Ishikawa (cell line): ENCODE results near the gene DEUP1.
A peak's percentile ranks its signal among the peaks of the same experiment; 100 is the strongest.

Experiments used
- CEBPB ChIP-seq: IDR thresholded peaks from 2 replicates; pipeline ENCODE4 v1.6.1; 2012
- CREB1 ChIP-seq: IDR thresholded peaks from 2 replicates; pipeline ENCODE4 v1.6.1; 2012; ENCODE audit warnings: low read depth
- EGR1 ChIP-seq: IDR thresholded peaks from 2 replicates; pipeline ENCODE4 v1.6.1; 2012
- EP300 ChIP-seq: IDR thresholded peaks from 2 replicates; pipeline ENCODE4 v1.6.1; 2012; ENCODE audit warnings: borderline replicate concordance
- FOXM1 ChIP-seq: IDR thresholded peaks from 2 replicates; pipeline ENCODE4 v1.6.1; 2012; ENCODE audit warnings: low read depth, borderline replicate concordance
- MAX ChIP-seq: IDR thresholded peaks from 2 replicates; pipeline ENCODE4 v1.6.1; 2012
- NFIC ChIP-seq: IDR thresholded peaks from 2 replicates; pipeline ENCODE4 v1.6.1; 2012
- RAD21 ChIP-seq: IDR thresholded peaks from 2 replicates; pipeline ENCODE4 v1.6.1; 2012; ENCODE audit warnings: low read depth
- REST ChIP-seq: IDR thresholded peaks from 2 replicates; pipeline ENCODE4 v1.6.1; 2012; ENCODE audit warnings: low read depth, mild to moderate bottlenecking
- TAF1 ChIP-seq: IDR thresholded peaks from 2 replicates; pipeline ENCODE4 v1.6.1; 2012; ENCODE audit warnings: low read depth, mild to moderate bottlenecking
- TCF12 ChIP-seq: IDR thresholded peaks from 2 replicates; pipeline ENCODE4 v1.6.1; 2012; ENCODE audit warnings: low read depth
- TEAD4 ChIP-seq: IDR thresholded peaks from 2 replicates; pipeline ENCODE4 v1.6.1; 2012
- USF1 ChIP-seq: IDR thresholded peaks from 2 replicates; pipeline ENCODE4 v1.6.1; 2012
- YY1 ChIP-seq: IDR thresholded peaks from 2 replicates; pipeline ENCODE4 v1.6.1; 2012; ENCODE audit warnings: low read depth
- ZBTB7A ChIP-seq: IDR thresholded peaks from 2 replicates; pipeline ENCODE4 v1.6.1; 2012; ENCODE audit warnings: low read depth

The DEUP1 gene

GRCh38 chr11:93393386-93393785 is 62.8 kb downstream of the DEUP1 start:
- TF ChIP-seq YY1, result no peak
- no peak for TF ChIP-seq NFIC

GRCh38 chr11:93394488-93394887 is 63.9 kb downstream of the DEUP1 start:
- TF ChIP-seq NFIC (no peak), TAF1 (no peak), TCF12 (no peak), EP300 (no peak), YY1 (no peak), RAD21 (no peak)

GRCh38 chr11:93396316-93396715 is 65.8 kb downstream of the DEUP1 start:
- TF ChIP-seq CREB1, result no peak
- no peak for TF ChIP-seq CEBPB
- TF ChIP-seq MAX, result no peak
- no peak for TF ChIP-seq TEAD4
- TF ChIP-seq USF1, result no peak
- no peak for TF ChIP-seq TCF12
- TF ChIP-seq YY1, result no peak
- TF ChIP-seq TAF1, result no peak
- no peak for TF ChIP-seq NFIC
- no peak for TF ChIP-seq EP300
- TF ChIP-seq ZBTB7A, result no peak
- TF ChIP-seq REST, result no peak
- TF ChIP-seq FOXM1, result no peak

GRCh38 chr11:93403930-93404329 is 73.4 kb downstream of the DEUP1 start:
- TF ChIP-seq TEAD4 (no peak), TCF12 (no peak), REST (no peak)

- TF ChIP-seq TCF12 (no peak), CEBPB (peak; percentile 63), EGR1 (no peak), NFIC (no peak)
Measured at GRCh38 chr11:93407777-93408401, 77.3 kb downstream of the DEUP1 start.

- no peak for TF ChIP-seq FOXM1
- TF ChIP-seq RAD21, result no peak
- no peak for TF ChIP-seq CREB1
- TF ChIP-seq USF1, result no peak
- TF ChIP-seq TAF1, result no peak
- TF ChIP-seq REST, result no peak
- no peak for TF ChIP-seq MAX
- no peak for TF ChIP-seq EGR1
- no peak for TF ChIP-seq YY1
- TF ChIP-seq TCF12, result no peak
- no peak for TF ChIP-seq TEAD4
- TF ChIP-seq EP300, result no peak
- TF ChIP-seq ZBTB7A, result no peak
- no peak for TF ChIP-seq NFIC
- TF ChIP-seq CEBPB, result no peak
Measured at GRCh38 chr11:93410441-93410840, 79.9 kb downstream of the DEUP1 start.
